ENCODE measurements around the gene TGM5.
"Not testable (repeated sequence)": the region's sequence is repeated elsewhere in the genome, so short reads cannot be mapped to it uniquely, and the experiment has no call there.

Gene TGM5

GRCh38 chr15:43275740-43276562 lies 9.2 kb upstream of the TGM5 start:
- no peak for DNase-seq (ENCODE audit: low read depth)

GRCh38 chr15:43274136-43274535 lies 7.4 kb upstream of the TGM5 start:
- no peak for DNase-seq (ENCODE audit: low read depth)

GRCh38 chr15:43273243-43273642 lies 6.5 kb upstream of the TGM5 start:
- no peak for DNase-seq (ENCODE audit: low read depth)

GRCh38 chr15:43271908-43272307 lies 5.2 kb upstream of the TGM5 start:
- DNase-seq (ENCODE audit: low read depth) = not testable (repeated sequence)

GRCh38 chr15:43270676-43271306 lies 4.1 kb upstream of the TGM5 start:
- DNase-seq (ENCODE audit: low read depth) = no peak

- DNase-seq (ENCODE audit: low read depth) = no peak
Measured at GRCh38 chr15:43270113-43270665, 3.5 kb upstream of the TGM5 start.

- no peak for DNase-seq (ENCODE audit: low read depth)
Measured at GRCh38 chr15:43268111-43269105, 1.7 kb upstream of the TGM5 start.

GRCh38 chr15:43267439-43267838 lies 711 bp upstream of the TGM5 start:
- DNase-seq (ENCODE audit: low read depth) = no peak

GRCh38 chr15:43266386-43266785 lies 342 bp downstream of the TGM5 start:
- DNase-seq (ENCODE audit: low read depth) = no peak

- no peak for DNase-seq (ENCODE audit: low read depth)
Measured at GRCh38 chr15:43260011-43260615, 6.6 kb downstream of the TGM5 start.

- DNase-seq (ENCODE audit: low read depth) = no peak
Measured at GRCh38 chr15:43258781-43259180, 7.9 kb downstream of the TGM5 start.

GRCh38 chr15:43256341-43256740 lies 10.4 kb downstream of the TGM5 start:
- no peak for DNase-seq (ENCODE audit: low read depth)

- DNase-seq (ENCODE audit: low read depth) = no peak
Measured at GRCh38 chr15:43255376-43255775, 11.4 kb downstream of the TGM5 start.

GRCh38 chr15:43253431-43254403 lies 13.0 kb downstream of the TGM5 start:
- DNase-seq (ENCODE audit: low read depth) = no peak

GRCh38 chr15:43251871-43252250 lies 14.9 kb downstream of the TGM5 start:
- no peak for DNase-seq (ENCODE audit: low read depth)

- no peak for DNase-seq (ENCODE audit: low read depth)
Measured at GRCh38 chr15:43251185-43251870, 15.4 kb downstream of the TGM5 start.

- DNase-seq (ENCODE audit: low read depth) = no peak
Measured at GRCh38 chr15:43250785-43251184, 15.9 kb downstream of the TGM5 start.

GRCh38 chr15:43249699-43250203 lies 17.0 kb downstream of the TGM5 start:
- no peak for DNase-seq (ENCODE audit: low read depth)

- DNase-seq (ENCODE audit: low read depth) = no peak
Measured at GRCh38 chr15:43249236-43249635, 17.5 kb downstream of the TGM5 start.

Measured in stimulated activated CD8-positive, alpha-beta memory T cell treated with anti-CD3 and anti-CD28 coated beads, Interleukin-15, amount 100 ng/mL, for 1 hour (primary cell).